ENCODE data around the gene BRME1.

The BRME1 gene

GRCh38 chr19:13929956-13930355 is 24.0 kb upstream of the BRME1 start:
- no peak overlapping the region for H3K9ac ChIP-seq (ENCODE audit: low read depth, low read length)
- H4K20me1 ChIP-seq (ENCODE audit: insufficient read depth, low read length), result no peaks in the 10 kb centered on the region; the same call in 1 of the 2 replicates
- no peak overlapping the region for H3K4me2 ChIP-seq (ENCODE audit: insufficient read depth, low read length)
- no peaks in the 10 kb centered on the region for H3K4me1 ChIP-seq (ENCODE audit: insufficient read depth, low read length)
- H3K79me2 ChIP-seq (ENCODE audit: insufficient read depth, low read length), result no peaks in the 10 kb centered on the region
- DNase-seq, result no peak
- no peaks in the 10 kb centered on the region for H3K9me3 ChIP-seq (ENCODE audit: insufficient read depth, low read length, severe bottlenecking)
- no peak for TF ChIP-seq CTCF (IDR thresholded peaks at IDR 0.05; ENCODE audit: borderline replicate concordance, extremely low read depth, low read length, poor library complexity, severe bottlenecking)
- no peak for TF ChIP-seq EZH2 (IDR thresholded peaks at IDR 0.05; ENCODE audit: borderline replicate concordance, low read depth, low read length, severe bottlenecking)
- no peak for ATAC-seq (ENCODE audit: insufficient read depth, low read depth)
- no peak overlapping the region for H3K4me3 ChIP-seq (ENCODE audit: low read depth in 1 of 2, low read length in 2 of 2)
- H3K27ac ChIP-seq (ENCODE audit: low read length), result no peak overlapping the region
- H2AFZ ChIP-seq (ENCODE audit: low read depth, low read length), result no peak overlapping the region
- H3K36me3 ChIP-seq (ENCODE audit: insufficient read depth, low read length), result peaks cover 43% of the 10 kb centered on the region
- H3K27me3 ChIP-seq (ENCODE audit: insufficient read depth, low read length, poor library complexity), result no peaks in the 10 kb centered on the region

GRCh38 chr19:13929340-13929739 is 23.4 kb upstream of the BRME1 start:
- H3K4me3 ChIP-seq (ENCODE audit: low read depth in 1 of 2, low read length in 2 of 2), result no peak overlapping the region
- H2AFZ ChIP-seq (ENCODE audit: low read depth, low read length), result no peak overlapping the region
- H3K9me3 ChIP-seq (ENCODE audit: insufficient read depth, low read length, severe bottlenecking), result no peaks in the 10 kb centered on the region
- DNase-seq (no peak), ATAC-seq (ENCODE audit: insufficient read depth, low read depth) (no peak)
- H3K9ac ChIP-seq (ENCODE audit: low read depth, low read length), result no peak overlapping the region
- H3K27me3 ChIP-seq (ENCODE audit: insufficient read depth, low read length, poor library complexity), result no peaks in the 10 kb centered on the region
- no peak overlapping the region for H3K27ac ChIP-seq (ENCODE audit: low read length)
- peaks cover 48% of the 10 kb centered on the region for H3K36me3 ChIP-seq (ENCODE audit: insufficient read depth, low read length)
- H3K4me2 ChIP-seq (ENCODE audit: insufficient read depth, low read length), result no peak overlapping the region
- no peaks in the 10 kb centered on the region for H3K79me2 ChIP-seq (ENCODE audit: insufficient read depth, low read length)
- no peaks in the 10 kb centered on the region for H3K4me1 ChIP-seq (ENCODE audit: insufficient read depth, low read length)
- no peaks in the 10 kb centered on the region; the same call in 1 of the 2 replicates for H4K20me1 ChIP-seq (ENCODE audit: insufficient read depth, low read length)
- TF ChIP-seq EZH2 (IDR thresholded peaks at IDR 0.05; ENCODE audit: borderline replicate concordance, low read depth, low read length, severe bottlenecking) (no peak), CTCF (IDR thresholded peaks at IDR 0.05; ENCODE audit: borderline replicate concordance, extremely low read depth, low read length, poor library complexity, severe bottlenecking) (no peak)

GRCh38 chr19:13926715-13927114 is 20.8 kb upstream of the BRME1 start:
- no peak overlapping the region for H3K9ac ChIP-seq (ENCODE audit: low read depth, low read length)
- DNase-seq (no peak), ATAC-seq (ENCODE audit: insufficient read depth, low read depth) (no peak)

More at GRCh38 chr19:13926715-13927114, 20.8 kb upstream of the BRME1 start:
- Histone ChIP-seq H2AFZ (ENCODE audit: low read depth, low read length) (no peak overlapping the region), H3K27ac (ENCODE audit: low read length) (peak overlapping the region; percentile 26; the same call in 1 of the 2 replicates), H3K9me3 (ENCODE audit: insufficient read depth, low read length, severe bottlenecking) (no peaks in the 10 kb centered on the region), H4K20me1 (ENCODE audit: insufficient read depth, low read length) (no peaks in the 10 kb centered on the region; the same call in 1 of the 2 replicates), H3K36me3 (ENCODE audit: insufficient read depth, low read length) (peaks cover 67% of the 10 kb centered on the region), H3K4me2 (ENCODE audit: insufficient read depth, low read length) (no peak overlapping the region), H3K4me1 (ENCODE audit: insufficient read depth, low read length) (no peaks in the 10 kb centered on the region), H3K4me3 (ENCODE audit: low read depth in 1 of 2, low read length in 2 of 2) (no peak overlapping the region), H3K79me2 (ENCODE audit: insufficient read depth, low read length) (no peaks in the 10 kb centered on the region), H3K27me3 (ENCODE audit: insufficient read depth, low read length, poor library complexity) (no peaks in the 10 kb centered on the region)
- no peak for TF ChIP-seq CTCF (IDR thresholded peaks at IDR 0.05; ENCODE audit: borderline replicate concordance, extremely low read depth, low read length, poor library complexity, severe bottlenecking)
- TF ChIP-seq EZH2 (IDR thresholded peaks at IDR 0.05; ENCODE audit: borderline replicate concordance, low read depth, low read length, severe bottlenecking), result no peak
